SK-N-SH (cell line): ENCODE measurements around the gene CNTN4. TPM values are rescaled to one million over a fixed set of nuclear protein-coding genes. Genes with fewer than 3 reads are reported as not detected.

ENCODE experiments used
- CTCF ChIA-PET: fragments of 300-600, 350-600 bp; formaldehyde crosslinking; extraction: SDS; loops from one replicate; lab custom pipeline; 2021; lab: Yijun Ruan, JAX
- POLR2A ChIA-PET: fragments of 350-600 bp; sonication (Branson Sonifier 250); formaldehyde crosslinking; extraction: SDS; loops from one replicate; lab custom pipeline; 2020; ENCODE audit warnings: antibody characterized with exemption, inconsistent platforms; lab: Yijun Ruan, JAX
- DNase-seq: peaks from one replicate; pipeline ENCODE4 v3.0.0; 2012
- H2AFZ ChIP-seq: fragments of 200-600 bp; sonication (generic); 2 replicates; pipeline ENCODE4 v1.8.1; 2016; ENCODE audit warnings: antibody characterized with exemption, mild to moderate bottlenecking, low read depth
- H3F3A ChIP-seq: fragments of 200-600 bp; sonication (generic); replicated peaks from 2 replicates; pipeline ENCODE3; 2016; ENCODE audit warnings: antibody characterized with exemption, mild to moderate bottlenecking; ENCODE audit not compliant: insufficient read depth
- H3K27ac ChIP-seq, 2 experiments: fragments of 200-500 bp in 1 of 2; fragments of 200-600 bp in 1 of 2; sonication (Bioruptor generic) in 1 of 2; sonication (generic), shearing (Covaris generic) in 1 of 2; 2 replicates each; pipeline versions ENCODE4 v1.5.1 to v1.6.1; 2014 to 2016; ENCODE audit warnings: low read depth in 2 of 2, inconsistent platforms in 1 of 2, low read length in 1 of 2, mild to moderate bottlenecking in 1 of 2, mixed read lengths in 1 of 2
- H3K27me3 ChIP-seq: fragments of 200-600 bp; sonication (generic), shearing (Covaris generic); 2 replicates; pipeline ENCODE4 v1.6.1; 2016; ENCODE audit warnings: mixed run types; ENCODE audit not compliant: insufficient read depth
- H3K36me3 ChIP-seq, 2 experiments: fragments of 200-500 bp in 1 of 2; fragments of 200-600 bp in 1 of 2; sonication (Bioruptor generic) in 1 of 2; sonication (generic) in 1 of 2; replicated peaks in 1 of 2; 2 replicates each; pipeline versions ENCODE3 to v1.5.1; 2014 to 2016; ENCODE audit warnings: low read length in 1 of 2, mild to moderate bottlenecking in 1 of 2; ENCODE audit not compliant: insufficient read depth in 2 of 2, control insufficient read depth in 1 of 2
- H3K4me1 ChIP-seq, 2 experiments: fragments of 200-500 bp in 1 of 2; fragments of 200-600 bp in 1 of 2; sonication (Bioruptor generic) in 1 of 2; sonication (generic), shearing (Covaris generic) in 1 of 2; 2 replicates each; pipeline versions ENCODE4 v1.5.1 to v1.6.1; 2014 to 2016; ENCODE audit warnings: low read depth in 1 of 2, low read length in 1 of 2, mixed run types in 1 of 2; ENCODE audit not compliant: insufficient read depth in 2 of 2, control insufficient read depth in 1 of 2
- H3K4me2 ChIP-seq: fragments of 200-600 bp; sonication (generic), shearing (Covaris generic); 2 replicates; pipeline ENCODE4 v1.6.1; 2017; ENCODE audit warnings: mixed run types
- H3K4me3 ChIP-seq, 2 experiments: fragments of 200-500 bp in 1 of 2; fragments of 200-600 bp in 1 of 2; sonication (Bioruptor generic) in 1 of 2; sonication (generic), shearing (Covaris generic) in 1 of 2; 2 replicates each; pipeline versions ENCODE4 v1.5.1 to v1.8.1; 2014 to 2016; ENCODE audit warnings: low read depth in 2 of 2, inconsistent platforms in 1 of 2, low read length in 1 of 2, mild to moderate bottlenecking in 1 of 2, mixed read lengths in 1 of 2, moderate library complexity in 1 of 2
- H3K79me2 ChIP-seq: fragments of 200-600 bp; sonication (generic); 2 replicates; pipeline ENCODE4 v1.8.1; 2017; ENCODE audit warnings: mild to moderate bottlenecking; ENCODE audit not compliant: insufficient read depth
- H3K9ac ChIP-seq: fragments of 200-600 bp; sonication (generic); 2 replicates; pipeline ENCODE4 v1.6.1; 2017; ENCODE audit warnings: mixed run types
- H3K9me2 ChIP-seq: fragments of 200-600 bp; sonication (generic); 2 replicates; pipeline ENCODE4 v1.6.1; 2017; ENCODE audit warnings: mixed run types
- H3K9me3 ChIP-seq: fragments of 200-600 bp; sonication (generic); 2 replicates; pipeline ENCODE4 v1.6.1; 2017; ENCODE audit warnings: mixed run types, mild to moderate bottlenecking, moderate library complexity
- H4K20me1 ChIP-seq: fragments of 200-600 bp; sonication (generic); 2 replicates; pipeline ENCODE4 v1.6.1; 2017; ENCODE audit warnings: mild to moderate bottlenecking, mixed run types; ENCODE audit not compliant: insufficient read depth
- ELF1 ChIP-seq: IDR thresholded peaks from 2 replicates; pipeline ENCODE4 v1.4.0; 2012
- EP300 ChIP-seq, 2 experiments: IDR thresholded peaks; 2 replicates each; pipeline versions ENCODE4 v1.4.0 to v1.6.1; 2012; ENCODE audit warnings: borderline replicate concordance in 1 of 2, low read depth in 1 of 2, low read length in 1 of 2
- FOXJ3 ChIP-seq: sonication (generic); formaldehyde crosslinking; IDR thresholded peaks from 2 replicates; pipeline ENCODE4 v1.5.1; 2020; ENCODE audit warnings: mild to moderate bottlenecking, missing genetic modification reagents
- GATA2 ChIP-seq: sonication (generic); formaldehyde crosslinking; IDR thresholded peaks from 2 replicates; pipeline ENCODE4 v1.5.0; 2020; ENCODE audit warnings: mild to moderate bottlenecking, missing genetic modification reagents
- IRF3 ChIP-seq: fragments of 150-350 bp; IDR thresholded peaks from 2 replicates; pipeline ENCODE4 v1.6.1; 2016; ENCODE audit warnings: mild to moderate bottlenecking, low read depth, low read length
- JUND ChIP-seq: IDR thresholded peaks from 2 replicates; pipeline ENCODE4 v1.4.0; 2012
- MXI1 ChIP-seq: IDR thresholded peaks from 2 replicates; pipeline ENCODE4 v1.6.1; 2012; ENCODE audit warnings: mild to moderate bottlenecking, low read depth, low read length, improper control_type of control experiment
- NRF1 ChIP-seq: IDR thresholded peaks from 2 replicates; pipeline ENCODE4 v1.6.1; 2012; ENCODE audit warnings: low read depth, mild to moderate bottlenecking, low read length
- PBX3 ChIP-seq: IDR thresholded peaks from 2 replicates; pipeline ENCODE4; 2012
- RCOR1 ChIP-seq: fragments of 150-350 bp; IDR thresholded peaks from 2 replicates; pipeline ENCODE4 v1.6.1; 2017; ENCODE audit warnings: antibody characterized with exemption, low read length
- RFX5 ChIP-seq: IDR thresholded peaks from 2 replicates; pipeline ENCODE4 v1.6.1; 2012; ENCODE audit warnings: mild to moderate bottlenecking, improper control_type of control experiment, low read length
- SIN3A ChIP-seq: IDR thresholded peaks from 2 replicates; pipeline ENCODE4 v1.6.1; 2012; ENCODE audit warnings: low read depth, mild to moderate bottlenecking, low read length, moderate library complexity, borderline replicate concordance
- TEAD4 ChIP-seq: IDR thresholded peaks from 2 replicates; pipeline ENCODE4 v1.4.0; 2012; ENCODE audit warnings: mild to moderate bottlenecking, borderline replicate concordance; ENCODE audit not compliant: insufficient read depth
- ZBTB33 ChIP-seq: IDR thresholded peaks from 2 replicates; pipeline ENCODE4 v1.4.0; 2012; ENCODE audit warnings: low read depth, borderline replicate concordance
- WGBS: methylation state at CpG from one replicate; pipeline ENCODE4 v1.1.6; 2017; ENCODE audit warnings: low lambda C conversion rate; 5-methylcytosine and 5-hydroxymethylcytosine counted together
- polyA plus RNA-seq, 3 experiments: library from polyadenylated mRNA; depleted of rRNA; stranded (reverse); fragments of >200 nt; gene quantifications; 2 replicates each; pipeline ENCODE4 v1.2.3, GENCODE V29; 2012
- TF ChIP-seq, protein P1 (sequence below): IDR thresholded peaks from 2 replicates; pipeline ENCODE4 v1.4.0; 2012; ENCODE audit warnings: low read depth, borderline replicate concordance

The CNTN4 gene
- polyA plus RNA-seq, 1 of the 3 experiments (the other 2 are of a cell fraction), result 0.12 TPM

- no peak for TF ChIP-seq RFX5
Observed at GRCh38 chr3:2883283-2883682, 784.6 kb downstream of the CNTN4 start (continued).

- H3K4me3 ChIP-seq, result no peak overlapping the region
- no peaks in the 10 kb centered on the region for H3K9me3 ChIP-seq
- DNase-seq, result no peak
- no peaks in the 10 kb centered on the region for H3K9me2 ChIP-seq
- POLR2A ChIA-PET, result no interaction called here
- no peaks in the 10 kb centered on the region for H3F3A ChIP-seq
- H3K9ac ChIP-seq, result no peak overlapping the region
- no peaks in the 10 kb centered on the region for H3K27me3 ChIP-seq
- TF ChIP-seq TEAD4 (no peak), NRF1 (no peak), PBX3 (no peak), IRF3 (no peak), SIN3A (no peak), JUND (no peak)
- no peak overlapping the region for H3K4me2 ChIP-seq
- CTCF ChIA-PET, result interaction anchor here (1.1 to 1.3 kb wide), 2 partner anchors 33 to 44 kb away, joined by 3 to 6 read pairs; no protein-coding TSS in a partner anchor
- H3K79me2 ChIP-seq, result no peaks in the 10 kb centered on the region
- no peaks in the 10 kb centered on the region for H3K36me3 ChIP-seq
- H4K20me1 ChIP-seq, result no peaks in the 10 kb centered on the region
- no peak overlapping the region; a peak in 2 of 4 replicates for H3K27ac ChIP-seq
- 18% methylated on average over 2 of the region's 2 CpGs for WGBS
- no peak overlapping the region for H2AFZ ChIP-seq
- H3K4me1 ChIP-seq, result peaks cover 0 to 11% of the 10 kb centered on the region in 2 experiments; a peak in 2 of 4 replicates
Observed at GRCh38 chr3:2888592-2888991, 789.9 kb downstream of the CNTN4 start.

DNA sequence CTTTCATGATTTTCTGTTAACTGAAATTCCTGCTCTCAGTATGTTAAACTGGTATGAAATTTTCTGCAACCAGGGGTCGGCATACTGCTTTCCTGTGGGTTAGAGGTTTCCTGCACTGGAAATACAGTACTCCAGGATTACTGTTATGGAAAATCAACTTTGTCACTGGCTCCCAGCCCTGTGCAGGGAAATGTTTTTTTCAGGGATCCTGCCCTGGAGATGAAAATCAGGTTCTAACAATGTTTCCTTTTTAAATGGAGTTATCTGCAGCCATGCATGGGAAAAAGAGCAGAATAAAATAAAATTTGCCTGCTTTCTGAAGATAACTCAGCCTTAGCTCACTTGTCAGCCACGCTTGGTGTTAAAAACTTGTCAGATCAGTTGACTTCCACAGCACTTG lies 791.1 kb downstream of the CNTN4 start:
- Histone ChIP-seq H3F3A (no peaks in the 10 kb centered on the region), H3K4me3 (no peak overlapping the region), H3K9me2 (no peaks in the 10 kb centered on the region), H3K4me1 (peaks cover 0 to 11% of the 10 kb centered on the region in 2 experiments; a peak in 2 of 4 replicates), H3K36me3 (no peaks in the 10 kb centered on the region), H4K20me1 (no peaks in the 10 kb centered on the region), H3K79me2 (no peaks in the 10 kb centered on the region), H3K27me3 (no peaks in the 10 kb centered on the region), H3K9me3 (no peaks in the 10 kb centered on the region), H3K27ac (peak overlapping the region in 1 of 2 experiments; percentile 87; a peak in 2 of 4 replicates), H2AFZ (no peak overlapping the region), H3K9ac (no peak overlapping the region), H3K4me2 (no peak overlapping the region)
- TF ChIP-seq ELF1, result no peak
- TF ChIP-seq EP300 (IDR thresholded peaks at IDR 0.05; ENCODE audit: borderline replicate concordance in 1 of 2, low read depth in 1 of 2, low read length in 1 of 2), result peak in 1 of 2 experiments; percentile 84; a peak in 2 of 4 replicates
- TF ChIP-seq, protein P1, sequence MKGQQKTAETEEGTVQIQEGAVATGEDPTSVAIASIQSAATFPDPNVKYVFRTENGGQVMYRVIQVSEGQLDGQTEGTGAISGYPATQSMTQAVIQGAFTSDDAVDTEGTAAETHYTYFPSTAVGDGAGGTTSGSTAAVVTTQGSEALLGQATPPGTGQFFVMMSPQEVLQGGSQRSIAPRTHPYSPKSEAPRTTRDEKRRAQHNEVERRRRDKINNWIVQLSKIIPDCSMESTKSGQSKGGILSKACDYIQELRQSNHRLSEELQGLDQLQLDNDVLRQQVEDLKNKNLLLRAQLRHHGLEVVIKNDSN, result no peak
- no peak for TF ChIP-seq ZBTB33
- peak; percentile 77 for TF ChIP-seq GATA2 (CRISPR knock-in tag)
- no peak for TF ChIP-seq JUND
- 0 out of 2 replicates have a peak, but pooled peaks have one; percentile 33 for TF ChIP-seq FOXJ3
- TF ChIP-seq MXI1, result peak; percentile 46; the same call in 1 of the 2 replicates
- peak; percentile 74; the same call in 1 of the 2 replicates for TF ChIP-seq RCOR1
- POLR2A ChIA-PET, result no interaction called here
- CTCF ChIA-PET, result interaction anchor here (1.3 kb wide), 1 partner anchor 32 kb away, joined by 6 read pairs; no protein-coding TSS in a partner anchor
- 9% methylated on average over 2 of the region's 2 CpGs for WGBS
- peak; percentile 44 for DNase-seq
